Measurements from ENCODE around the gene PNPO.
"Not testable (repeated sequence)": the region's sequence is repeated elsewhere in the genome, so short reads cannot be mapped to it uniquely, and the experiment has no call there.

Gene PNPO

GRCh38 chr17:47918991-47919390 is 22.4 kb upstream of the PNPO start:
- DNase-seq, result no peak

- not testable (repeated sequence) for DNase-seq
Observed at GRCh38 chr17:47919889-47920288, 21.5 kb upstream of the PNPO start.

GRCh38 chr17:47924785-47925677 is 16.3 kb upstream of the PNPO start:
- no peak for DNase-seq

GRCh38 chr17:47925678-47925988 is 15.7 kb upstream of the PNPO start:
- no peak for DNase-seq

GRCh38 chr17:47927821-47928400 is 13.5 kb upstream of the PNPO start:
- DNase-seq, result no peak

GRCh38 chr17:47928415-47928814 is 13.0 kb upstream of the PNPO start:
- peak in 1 of 2 donors; percentile 18 for DNase-seq

- DNase-seq, result no peak
Observed at GRCh38 chr17:47929218-47930000, 12.0 kb upstream of the PNPO start.

GRCh38 chr17:47931848-47932247 is 9.5 kb upstream of the PNPO start:
- no peak for DNase-seq

GRCh38 chr17:47934856-47935255 is 6.5 kb upstream of the PNPO start:
- no peak for DNase-seq

GRCh38 chr17:47935468-47935867 is 5.9 kb upstream of the PNPO start:
- not testable (repeated sequence) for DNase-seq

- no peak for DNase-seq
Observed at GRCh38 chr17:47935961-47936360, 5.4 kb upstream of the PNPO start.

- no peak for DNase-seq
Observed at GRCh38 chr17:47937941-47938340, 3.4 kb upstream of the PNPO start.

- no peak for DNase-seq
Observed at GRCh38 chr17:47942096-47942510, 732 bp downstream of the PNPO start.

GRCh38 chr17:47942568-47942967 is 1.2 kb downstream of the PNPO start:
- DNase-seq, result no peak

GRCh38 chr17:47945080-47945479 is 3.7 kb downstream of the PNPO start:
- DNase-seq, result peak in 1 of 2 donors; percentile 27

- DNase-seq, result no peak
Observed at GRCh38 chr17:47945529-47946508, 4.4 kb downstream of the PNPO start.

- DNase-seq, result no peak
Observed at GRCh38 chr17:47946516-47946915, 5.1 kb downstream of the PNPO start.

GRCh38 chr17:47946929-47947397 is 5.6 kb downstream of the PNPO start:
- peak in 1 of 2 donors; percentile 63 for DNase-seq

- DNase-seq, result no peak
Observed at GRCh38 chr17:47948706-47949196, 7.4 kb downstream of the PNPO start.

GRCh38 chr17:47949197-47949759 is 7.9 kb downstream of the PNPO start:
- DNase-seq, result peak; percentile 29 to 54

- DNase-seq, result peak in 1 of 2 donors; percentile 5
Observed at GRCh38 chr17:47949946-47950345, 8.6 kb downstream of the PNPO start.

GRCh38 chr17:47950448-47950847 is 9.1 kb downstream of the PNPO start:
- no peak for DNase-seq
